Activated CD4-positive, alpha-beta T cell treated with anti-CD3 and anti-CD28 coated beads, Interleukin-2, amount 10 ng/mL, durations not matched to agents 24 days and 14 days (primary cell): ENCODE results near the gene TOB1. TPM values are rescaled to one million over a fixed set of nuclear protein-coding genes. Genes with fewer than 3 reads are reported as not detected.

Source experiments
- DNase-seq: peaks from one replicate; pipeline ENCODE4 v3.0.0; 2022
- H3K27ac Mint-ChIP-seq: one replicate; pipeline ENCODE4 v1.8.0; 2022; ENCODE audit warnings: mild to moderate bottlenecking, mixed read lengths
- H3K27me3 Mint-ChIP-seq: one replicate; pipeline ENCODE4 v1.8.0; 2022; ENCODE audit warnings: mixed read lengths
- H3K36me3 Mint-ChIP-seq: one replicate; pipeline ENCODE4 v1.8.0; 2022; ENCODE audit warnings: low read depth, mild to moderate bottlenecking, mixed read lengths
- H3K4me1 Mint-ChIP-seq: one replicate; pipeline ENCODE4 v1.8.0; 2021; ENCODE audit warnings: mixed read lengths
- H3K4me3 Mint-ChIP-seq: one replicate; pipeline ENCODE4 v1.8.0; 2022; ENCODE audit warnings: mild to moderate bottlenecking, moderate library complexity, mixed read lengths
- H3K9me3 Mint-ChIP-seq: one replicate; pipeline ENCODE4 v1.8.0; 2021; ENCODE audit warnings: mixed read lengths
- intact Hi-C: fragments of 100-400 bp; cut with micrococcal nuclease; formaldehyde crosslinking; loops from one replicate; pipeline ENCODE4 v1.15.1; 2023
- total RNA-seq: library from RNA; stranded (reverse); gene quantifications from 2 replicates; pipeline ENCODE4 v1.2.3, GENCODE V29; 2022

The TOB1 gene
- total RNA-seq, 1 donor from 2014 or later = 30.1 TPM

DNA sequence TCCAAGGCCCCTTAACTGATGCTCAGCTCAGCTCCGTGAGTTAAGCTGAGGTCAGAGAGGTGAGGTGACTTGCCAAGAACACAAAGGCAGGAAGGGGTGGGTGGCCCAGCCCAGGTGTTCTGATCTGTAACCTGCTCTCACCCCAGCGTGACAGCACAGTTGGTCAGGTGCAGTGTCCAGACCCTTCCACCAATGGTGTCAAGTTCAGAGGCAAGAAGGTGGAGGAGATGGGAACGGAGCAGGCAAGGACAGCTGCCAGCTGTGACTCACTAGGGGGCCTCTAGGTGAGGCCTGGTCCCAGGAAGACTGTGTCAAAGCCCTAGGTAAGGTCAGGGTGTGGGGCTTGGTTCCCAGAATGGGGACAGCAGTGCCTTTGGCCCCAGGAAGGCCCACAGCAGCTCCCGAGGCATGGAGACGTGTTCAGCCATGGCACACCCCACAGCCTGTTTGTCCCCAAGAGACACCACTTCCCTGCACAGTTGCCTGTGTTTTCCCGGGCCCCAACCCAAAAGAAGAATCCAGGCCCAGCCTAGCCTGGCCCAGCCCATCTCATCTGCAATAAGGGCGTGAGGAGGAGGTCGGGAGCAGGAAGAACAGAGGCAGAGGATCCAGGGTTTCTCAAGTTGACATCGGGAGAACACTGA is 23.5 kb downstream of the TOB1 start:
- H3K4me1 Mint-ChIP-seq = peaks cover 3% of the 10 kb centered on the region
- no peaks in the 10 kb centered on the region for H3K27me3 Mint-ChIP-seq
- no peak overlapping the region for H3K27ac Mint-ChIP-seq
- intact Hi-C loops = loop anchor here (1.0 to 5.0 kb wide), 2 partner anchors 59 to 295 kb away; partner anchors contain the start of gene SPATA20
- H3K36me3 Mint-ChIP-seq = no peaks in the 10 kb centered on the region
- no peak overlapping the region for H3K4me3 Mint-ChIP-seq
- no peaks in the 10 kb centered on the region for H3K9me3 Mint-ChIP-seq
- no peak for DNase-seq

DNA sequence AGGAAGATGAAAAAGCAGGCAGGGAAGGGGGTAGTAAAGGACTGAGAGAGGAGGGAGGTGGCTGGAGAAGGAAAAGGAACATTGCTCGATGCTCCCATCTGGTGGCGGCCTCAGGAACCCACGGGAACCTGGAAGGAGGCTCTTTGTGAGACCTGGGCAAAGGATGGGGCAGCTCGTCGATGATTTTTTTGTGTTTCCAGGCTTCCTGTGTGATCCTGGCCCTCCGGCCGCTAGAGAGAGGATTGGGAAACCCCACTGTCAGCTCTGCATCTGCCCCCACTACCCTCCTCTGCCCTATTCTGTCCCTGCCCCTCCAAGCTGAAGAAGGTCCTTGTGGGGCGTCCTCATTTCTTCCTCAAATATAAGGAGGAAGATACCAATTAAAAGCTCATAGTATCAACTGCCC is 24.2 kb downstream of the TOB1 start:
- intact Hi-C loops = loop anchor here (1.0 to 5.0 kb wide), 2 partner anchors 59 to 295 kb away; partner anchors contain the start of gene SPATA20
- Mint-ChIP-seq H3K36me3 (no peaks in the 10 kb centered on the region), H3K27ac (no peak overlapping the region), H3K27me3 (no peaks in the 10 kb centered on the region), H3K4me1 (peaks cover 3% of the 10 kb centered on the region), H3K4me3 (no peak overlapping the region), H3K9me3 (no peaks in the 10 kb centered on the region)
- DNase-seq = peak; percentile 87

DNA sequence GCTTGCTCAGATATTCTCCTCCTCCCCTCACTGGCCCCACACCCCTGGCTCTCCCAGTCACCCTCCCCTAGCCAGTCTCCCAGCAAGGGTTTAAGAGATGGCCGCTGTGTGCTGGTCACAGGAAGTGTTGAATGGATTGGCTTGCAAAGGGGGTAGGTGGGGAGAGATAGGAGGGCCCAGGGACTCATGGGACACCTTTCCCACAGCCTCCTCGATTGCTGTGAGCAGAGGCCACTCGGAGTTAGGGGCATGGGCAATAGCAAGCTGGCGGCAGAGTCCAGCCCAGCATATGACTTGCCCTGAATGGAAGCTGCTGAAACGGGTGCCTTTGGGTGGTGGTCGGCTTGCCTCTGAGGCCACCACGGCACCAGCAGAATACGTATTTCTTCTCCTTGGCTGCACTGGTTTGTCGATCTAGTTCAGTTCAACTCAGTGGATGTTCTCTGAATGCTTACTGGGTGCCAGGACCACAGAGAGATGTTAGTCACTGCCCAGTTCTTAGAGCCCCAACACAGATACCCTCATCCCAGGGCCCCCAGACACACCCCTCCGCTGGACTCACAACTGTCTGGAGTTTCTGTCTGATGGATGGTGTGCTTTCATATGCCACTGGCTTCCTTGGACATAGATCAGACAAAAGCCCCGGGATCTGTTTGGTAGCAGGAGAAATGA is 24.7 kb downstream of the TOB1 start:
- no peak overlapping the region for H3K4me3 Mint-ChIP-seq
- DNase-seq = no peak
- H3K27me3 Mint-ChIP-seq = no peaks in the 10 kb centered on the region
- H3K4me1 Mint-ChIP-seq = peaks cover 3% of the 10 kb centered on the region
- no peak overlapping the region for H3K27ac Mint-ChIP-seq
- no peaks in the 10 kb centered on the region for H3K36me3 Mint-ChIP-seq
- no peaks in the 10 kb centered on the region for H3K9me3 Mint-ChIP-seq
- intact Hi-C loops = loop anchor here (5.0 kb wide), 1 partner anchor 294 kb away; the partner anchor contains the start of gene SPATA20

DNA sequence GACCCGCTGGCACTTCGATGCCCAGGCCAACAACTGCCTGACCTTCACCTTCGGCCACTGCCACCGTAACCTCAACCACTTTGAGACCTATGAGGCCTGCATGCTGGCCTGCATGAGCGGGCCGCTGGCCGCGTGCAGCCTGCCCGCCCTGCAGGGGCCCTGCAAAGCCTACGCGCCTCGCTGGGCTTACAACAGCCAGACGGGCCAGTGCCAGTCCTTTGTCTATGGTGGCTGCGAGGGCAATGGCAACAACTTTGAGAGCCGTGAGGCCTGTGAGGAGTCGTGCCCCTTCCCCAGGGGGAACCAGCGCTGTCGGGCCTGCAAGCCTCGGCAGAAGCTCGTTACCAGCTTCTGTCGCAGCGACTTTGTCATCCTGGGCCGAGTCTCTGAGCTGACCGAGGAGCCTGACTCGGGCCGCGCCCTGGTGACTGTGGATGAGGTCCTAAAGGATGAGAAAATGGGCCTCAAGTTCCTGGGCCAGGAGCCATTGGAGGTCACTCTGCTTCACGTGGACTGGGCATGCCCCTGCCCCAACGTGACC is 25.8 kb downstream of the TOB1 start:
- no peaks in the 10 kb centered on the region for H3K9me3 Mint-ChIP-seq
- H3K36me3 Mint-ChIP-seq = no peaks in the 10 kb centered on the region
- intact Hi-C loops = loop anchor here (5.0 kb wide), 1 partner anchor 293 kb away; the partner anchor contains the start of gene SPATA20
- H3K4me1 Mint-ChIP-seq = peaks cover 3% of the 10 kb centered on the region
- no peak for DNase-seq
- H3K4me3 Mint-ChIP-seq = no peak overlapping the region
- no peak overlapping the region for H3K27ac Mint-ChIP-seq
- H3K27me3 Mint-ChIP-seq = no peaks in the 10 kb centered on the region

DNA sequence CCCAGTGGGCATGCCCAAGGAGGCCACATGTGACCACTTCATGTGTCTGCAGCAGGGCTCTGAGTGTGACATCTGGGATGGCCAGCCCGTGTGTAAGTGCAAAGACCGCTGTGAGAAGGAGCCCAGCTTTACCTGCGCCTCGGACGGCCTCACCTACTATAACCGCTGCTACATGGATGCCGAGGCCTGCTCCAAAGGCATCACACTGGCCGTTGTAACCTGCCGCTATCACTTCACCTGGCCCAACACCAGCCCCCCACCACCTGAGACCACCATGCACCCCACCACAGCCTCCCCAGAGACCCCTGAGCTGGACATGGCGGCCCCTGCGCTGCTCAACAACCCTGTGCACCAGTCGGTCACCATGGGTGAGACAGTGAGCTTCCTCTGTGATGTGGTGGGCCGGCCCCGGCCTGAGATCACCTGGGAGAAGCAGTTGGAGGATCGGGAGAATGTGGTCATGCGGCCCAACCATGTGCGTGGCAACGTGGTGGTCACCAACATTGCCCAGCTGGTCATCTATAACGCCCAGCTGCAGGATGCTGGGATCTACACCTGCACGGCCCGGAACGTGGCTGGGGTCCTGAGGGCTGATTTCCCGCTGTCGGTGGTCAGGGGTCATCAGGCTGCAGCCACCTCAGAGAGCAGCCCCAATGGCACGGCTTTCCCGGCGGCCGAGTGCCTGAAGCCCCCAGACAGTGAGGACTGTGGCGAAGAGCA is 26.4 kb downstream of the TOB1 start:
- no peak overlapping the region for H3K27ac Mint-ChIP-seq
- H3K4me1 Mint-ChIP-seq = peaks cover 3% of the 10 kb centered on the region
- H3K9me3 Mint-ChIP-seq = no peaks in the 10 kb centered on the region
- peaks cover 2% of the 10 kb centered on the region for H3K27me3 Mint-ChIP-seq
- intact Hi-C loops = loop anchor here (5.0 kb wide), 1 partner anchor 292 kb away; the partner anchor contains the start of gene SPATA20
- H3K36me3 Mint-ChIP-seq = no peaks in the 10 kb centered on the region
- no peak for DNase-seq
- no peak overlapping the region for H3K4me3 Mint-ChIP-seq

DNA sequence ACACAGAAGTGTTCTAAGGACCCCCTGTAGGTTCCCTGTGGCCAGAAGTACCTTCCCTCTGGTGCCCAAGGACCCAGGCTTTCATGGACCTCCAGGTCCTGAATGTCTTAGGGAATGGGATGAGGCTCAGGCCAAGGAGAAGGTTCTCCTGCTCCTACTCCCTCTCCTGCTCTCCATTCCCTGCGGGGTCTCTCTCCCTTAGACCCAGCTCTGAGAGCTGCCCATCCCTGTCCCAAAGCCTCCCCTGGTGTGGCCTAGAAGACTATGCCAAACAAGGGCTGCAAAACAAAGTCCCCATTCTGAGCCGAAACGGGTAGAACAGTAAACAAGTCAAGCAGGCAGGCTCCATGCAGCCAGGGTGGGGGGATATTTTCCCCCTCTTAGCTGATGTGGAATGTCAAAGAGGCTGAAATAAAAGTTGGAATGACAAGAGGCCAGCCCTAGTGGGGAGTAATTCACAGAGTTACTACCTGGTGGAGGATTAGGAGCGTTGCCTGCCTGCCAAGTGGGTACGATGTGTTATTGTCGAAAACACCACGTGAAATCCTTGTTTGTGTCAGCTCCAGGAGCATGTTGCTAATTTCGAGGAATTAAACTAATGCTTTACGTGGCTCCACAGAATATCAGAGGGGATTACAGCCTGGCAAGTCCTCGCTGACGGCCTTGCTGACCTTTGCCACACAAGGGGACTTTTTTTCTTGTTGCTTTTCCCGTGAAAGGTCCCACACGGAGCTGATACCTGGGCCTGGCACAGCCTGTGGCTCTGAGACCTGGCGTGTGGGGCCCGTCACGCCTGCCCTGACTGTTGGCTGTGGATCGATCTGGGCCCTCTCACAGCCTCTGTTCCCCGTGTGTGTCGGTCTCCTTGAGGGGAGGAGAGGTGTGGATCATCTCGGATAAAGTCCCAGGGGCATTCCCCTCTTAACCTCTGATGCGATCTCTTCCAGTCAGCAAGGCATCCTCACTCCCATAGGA is 27.9 kb downstream of the TOB1 start:
- H3K36me3 Mint-ChIP-seq = no peaks in the 10 kb centered on the region
- H3K4me1 Mint-ChIP-seq = peaks cover 3% of the 10 kb centered on the region
- H3K9me3 Mint-ChIP-seq = no peaks in the 10 kb centered on the region
- H3K4me3 Mint-ChIP-seq = no peak overlapping the region
- DNase-seq = no peak
- H3K27me3 Mint-ChIP-seq = peaks cover 4% of the 10 kb centered on the region
- no peak overlapping the region for H3K27ac Mint-ChIP-seq
- intact Hi-C loops = no loop called here

DNA sequence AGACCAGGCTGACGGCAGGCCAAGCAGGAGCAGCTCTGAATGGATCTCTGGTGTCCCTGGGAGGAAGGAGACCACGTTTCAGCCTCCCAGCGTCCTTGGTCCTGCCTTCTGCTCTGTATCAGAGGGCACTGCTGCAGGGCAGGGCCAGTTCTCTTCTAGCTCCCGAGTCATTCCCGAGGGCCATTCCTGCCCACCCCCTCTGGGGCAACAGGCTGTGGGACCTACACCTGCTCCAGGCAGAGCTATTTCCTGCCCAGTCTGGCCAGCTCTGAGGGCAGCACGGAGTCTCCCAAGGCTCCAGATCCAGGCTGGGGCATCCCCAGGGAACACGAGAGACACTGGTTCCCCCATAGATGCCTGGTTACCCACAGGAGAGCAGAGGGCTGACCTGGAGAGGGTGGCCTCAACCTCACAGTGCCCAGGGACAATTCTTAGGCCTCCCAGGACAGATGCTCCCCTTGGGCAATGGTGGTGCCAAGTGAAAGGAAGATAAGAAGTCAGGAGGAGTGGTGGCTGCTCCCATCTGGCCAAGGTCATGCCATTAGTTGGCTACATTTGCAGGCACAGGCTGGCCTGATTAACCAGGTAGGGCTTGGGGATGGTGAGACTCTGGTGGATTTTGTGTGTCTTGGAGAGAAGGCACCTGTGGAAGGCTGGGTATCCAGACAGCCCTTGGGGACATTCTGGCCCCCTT is 28.7 kb downstream of the TOB1 start:
- no peak overlapping the region for H3K4me3 Mint-ChIP-seq
- no peaks in the 10 kb centered on the region for H3K9me3 Mint-ChIP-seq
- peaks cover 3% of the 10 kb centered on the region for H3K4me1 Mint-ChIP-seq
- H3K27ac Mint-ChIP-seq = no peak overlapping the region
- H3K36me3 Mint-ChIP-seq = no peaks in the 10 kb centered on the region
- intact Hi-C loops = no loop called here
- no peak for DNase-seq
- H3K27me3 Mint-ChIP-seq = peaks cover 4% of the 10 kb centered on the region

DNA sequence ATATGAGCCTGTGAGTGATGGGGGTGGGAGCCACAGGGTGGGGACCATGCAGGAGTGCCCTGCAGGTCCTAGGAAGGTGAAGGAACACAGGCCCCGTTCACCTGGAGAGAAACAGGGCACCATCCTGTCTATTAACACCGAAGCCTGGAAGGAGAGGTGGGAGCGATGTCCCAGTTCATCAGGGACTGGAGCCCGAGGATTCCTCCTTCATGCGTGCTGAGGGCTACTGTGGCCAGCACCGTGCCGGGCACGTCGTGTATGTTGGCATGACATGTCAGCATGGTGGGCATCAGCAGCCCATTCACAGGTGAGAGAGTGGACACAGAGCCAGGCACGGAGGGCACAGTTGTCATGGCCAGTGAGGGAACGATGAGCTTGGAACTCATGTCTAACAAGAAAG is 29.3 kb downstream of the TOB1 start:
- Mint-ChIP-seq H3K9me3 (no peaks in the 10 kb centered on the region), H3K4me3 (no peak overlapping the region), H3K36me3 (no peaks in the 10 kb centered on the region), H3K4me1 (peaks cover 2% of the 10 kb centered on the region), H3K27me3 (peaks cover 4% of the 10 kb centered on the region), H3K27ac (no peak overlapping the region)
- intact Hi-C loops = no loop called here
- DNase-seq = no peak

DNA sequence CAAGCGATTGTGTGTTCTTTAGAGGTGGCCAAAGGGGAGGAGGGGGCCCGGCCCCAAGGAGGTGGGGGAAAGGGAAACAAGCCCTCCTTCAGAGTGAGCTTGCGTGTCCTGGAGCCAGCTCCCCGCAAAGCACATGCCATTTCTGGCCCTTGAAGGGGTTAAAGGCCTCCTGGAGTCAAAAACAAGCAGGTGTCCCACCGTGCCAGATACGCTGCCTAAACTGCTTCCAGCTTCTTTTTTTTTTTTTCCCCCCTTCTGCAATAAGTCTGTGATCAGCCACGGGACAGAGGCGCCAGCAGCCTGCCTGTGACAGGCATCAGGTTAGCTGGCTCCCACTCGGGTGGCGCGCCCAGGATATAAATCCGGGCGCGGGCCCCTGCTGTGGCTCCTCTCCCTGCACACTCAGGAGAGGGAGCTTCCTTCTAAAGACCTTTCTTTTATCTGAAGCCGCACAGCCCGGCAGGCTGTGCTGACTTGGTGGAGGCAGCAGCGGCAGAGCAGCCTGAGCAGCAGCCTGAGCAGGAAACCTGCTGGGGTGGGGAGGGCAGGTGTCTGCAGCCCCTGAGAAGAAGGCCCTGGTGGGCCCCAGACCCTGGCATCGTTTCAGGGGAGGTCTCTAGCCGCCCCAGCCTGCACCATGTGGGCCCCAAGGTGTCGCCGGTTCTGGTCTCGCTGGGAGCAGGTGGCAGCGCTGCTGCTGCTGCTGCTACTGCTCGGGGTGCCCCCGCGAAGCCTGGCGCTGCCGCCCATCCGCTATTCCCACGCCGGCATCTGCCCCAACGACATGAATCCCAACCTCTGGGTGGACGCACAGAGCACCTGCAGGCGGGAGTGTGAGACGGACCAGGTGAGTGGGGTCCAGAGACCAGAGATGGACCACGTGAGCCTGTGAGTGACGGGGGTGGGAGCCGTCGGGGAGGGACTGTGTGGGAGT is 30.6 kb downstream of the TOB1 start, which contains the start of gene WFIKKN2:
TSS of gene WFIKKN2 (plus strand) at position 286 of the 934 bp plus-strand sequence. CDS start at position 638, 352 bp downstream.
- no peak for DNase-seq
- H3K9me3 Mint-ChIP-seq = no peaks in the 10 kb centered on the region
- intact Hi-C loops = no loop called here
- H3K4me3 Mint-ChIP-seq = no peak within 1 kb of the TSS
- H3K36me3 Mint-ChIP-seq = no peaks in the 10 kb centered on the region
- H3K27ac Mint-ChIP-seq = no peak within 1 kb of the TSS
- no peaks in the 10 kb centered on the region for H3K4me1 Mint-ChIP-seq
- H3K27me3 Mint-ChIP-seq = peaks cover 4% of the 10 kb centered on the region

DNA sequence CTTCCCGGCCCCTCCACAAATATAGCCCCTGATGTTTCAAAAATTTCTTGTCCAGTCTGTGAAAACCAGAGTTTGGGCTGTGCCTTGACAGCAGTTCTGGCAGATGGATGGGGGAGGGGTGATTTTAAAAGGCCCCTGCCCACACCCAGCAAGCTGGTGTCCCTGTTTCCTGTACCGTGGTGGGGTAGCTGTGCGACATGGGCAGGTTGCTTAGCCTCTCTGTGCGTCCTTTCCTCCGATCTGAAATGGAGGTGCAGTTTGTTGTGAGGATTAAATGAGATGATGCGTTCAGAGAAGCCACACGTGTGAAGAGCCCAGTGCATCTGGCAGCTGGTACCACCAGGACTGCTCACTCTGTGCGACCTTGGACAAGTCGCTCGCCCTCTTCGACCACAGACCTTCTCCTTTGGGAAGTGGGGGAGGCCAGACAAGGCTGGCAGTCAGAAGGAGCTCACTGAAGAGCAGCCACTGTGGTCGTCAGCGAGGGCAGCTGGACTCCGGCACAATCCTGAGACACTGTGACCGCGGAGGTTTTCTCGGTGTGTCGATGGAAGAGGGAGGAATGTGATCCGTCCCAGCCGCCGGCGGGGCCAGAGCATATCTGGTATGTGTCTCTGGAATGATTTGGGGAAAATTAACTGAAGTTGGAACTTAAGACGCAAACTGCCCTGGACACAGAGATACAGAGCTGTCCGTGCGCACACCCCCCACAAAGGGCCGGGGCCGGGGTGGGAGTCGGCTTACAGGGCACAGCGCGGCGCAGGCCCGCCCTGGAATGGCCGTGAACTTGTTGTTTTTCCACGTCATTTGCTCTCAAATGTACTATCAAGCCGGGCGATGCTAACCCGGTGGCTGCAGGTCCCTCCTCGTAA is 31.5 kb downstream of the TOB1 start:
- Mint-ChIP-seq H3K36me3 (no peaks in the 10 kb centered on the region), H3K4me3 (no peak overlapping the region), H3K27ac (no peak overlapping the region), H3K9me3 (no peaks in the 10 kb centered on the region), H3K4me1 (no peaks in the 10 kb centered on the region), H3K27me3 (peaks cover 4% of the 10 kb centered on the region)
- DNase-seq = no peak
- intact Hi-C loops = no loop called here
